Tibial artery (tissue), 4 donors: Measurements from ENCODE around the gene PAK4.
A peak's percentile ranks its signal among the peaks of the same experiment; 100 is the strongest.
"Not testable (repeated sequence)": the region's sequence is repeated elsewhere in the genome, so short reads cannot be mapped to it uniquely, and the experiment has no call there.

Experiments used
- DNase-seq, 2 donors: peaks; one replicate each; pipeline ENCODE4 v3.0.0-alpha.2; 2019
- H3K27ac ChIP-seq, 2 donors: fragments of 200-600 bp; sonication (generic) in 1 of 2; 1 replicate in 1 of 2; 2 replicates in 1 of 2; pipeline ENCODE4 v1.5.1; 2018 to 2019; ENCODE audit warnings: mild to moderate bottlenecking in 1 of 2
- H3K27me3 ChIP-seq, 2 donors: fragments of 200-600 bp; sonication (generic) in 1 of 2; one replicate each; pipeline versions ENCODE4 v1.5.1 to v1.6.0; 2016 to 2019
- H3K36me3 ChIP-seq, 3 donors: fragments of 200-600 bp; sonication (generic) in 2 of 3; one replicate each; pipeline ENCODE4 v1.5.1; 2016 to 2019; ENCODE audit warnings: mild to moderate bottlenecking in 2 of 3
- H3K4me1 ChIP-seq, 4 donors: fragments of 200-600 bp; sonication (generic) in 2 of 4; 1 replicate in 3 of 4; 2 replicates in 1 of 4; pipeline ENCODE4 v1.5.1; 2016 to 2019
- H3K4me3 ChIP-seq, 2 donors: fragments of 200-600 bp; sonication (generic) in 1 of 2; 1 replicate in 1 of 2; 2 replicates in 1 of 2; pipeline ENCODE4 v1.5.1; 2018 to 2019; ENCODE audit warnings: mild to moderate bottlenecking in 2 of 2
- H3K9me3 ChIP-seq, 3 donors: fragments of 200-600 bp; sonication (generic) in 1 of 3; one replicate each; pipeline ENCODE4 v1.5.1; 2016 to 2019
- CTCF ChIP-seq, 2 experiments: fragments of 200-600 bp in 1 of 2; fragments of 450-650 bp in 1 of 2; IDR thresholded peaks; one replicate each; pipeline ENCODE4 v1.5.1; 2017 to 2019; ENCODE audit warnings: antibody characterized with exemption in 2 of 2, mild to moderate bottlenecking in 1 of 2, moderate library complexity in 1 of 2
- intact Hi-C: fragments of 100-400 bp; cut with DNase I; formaldehyde crosslinking; loops from one replicate; pipeline ENCODE4 v1.15.0; 2023; ENCODE audit warnings: low total_unique reads

The PAK4 gene

GRCh38 chr19:39142630-39143029 lies 17.0 kb downstream of the PAK4 start:
- Histone ChIP-seq H3K4me1 (peaks cover 0 to 45% (median 22%) of the 10 kb centered on the region in 4 donors), H3K27ac (no peak overlapping the region)

GRCh38 chr19:39143757-39144289 lies 18.2 kb downstream of the PAK4 start:
- H3K36me3 ChIP-seq, intact Hi-C loops, DNase-seq, H3K9me3 ChIP-seq, H3K4me3 ChIP-seq, H3K27me3 ChIP-seq: not testable (repeated sequence)
- peaks cover 0 to 40% (median 19%) of the 10 kb centered on the region in 4 donors for H3K4me1 ChIP-seq
- H3K27ac ChIP-seq = peak overlapping the region in 1 of 2 donors; percentile 63

More at GRCh38 chr19:39142630-39143029, 17.0 kb downstream of the PAK4 start:
- H3K36me3 ChIP-seq = no peaks in the 10 kb centered on the region
- TF ChIP-seq CTCF (IDR thresholded peaks at IDR 0.05) = no peak
- H3K4me3 ChIP-seq = no peak overlapping the region
- DNase-seq = no peak
- H3K9me3 ChIP-seq = no peaks in the 10 kb centered on the region
- intact Hi-C loops = no loop called here
- no peaks in the 10 kb centered on the region for H3K27me3 ChIP-seq

GRCh38 chr19:39144290-39145071 lies 18.9 kb downstream of the PAK4 start:
- intact Hi-C loops = no loop called here
- H3K27me3 ChIP-seq = no peaks in the 10 kb centered on the region
- no peak overlapping the region for H3K4me3 ChIP-seq
- peaks cover 0 to 33% (median 15%) of the 10 kb centered on the region in 4 donors for H3K4me1 ChIP-seq
- no peaks in the 10 kb centered on the region for H3K9me3 ChIP-seq
- H3K27ac ChIP-seq = peak overlapping the region; percentile 39 to 63
- H3K36me3 ChIP-seq = no peaks in the 10 kb centered on the region
- no peak for DNase-seq
- no peak for TF ChIP-seq CTCF (IDR thresholded peaks at IDR 0.05)

GRCh38 chr19:39145180-39145953 lies 19.8 kb downstream of the PAK4 start:
- Histone ChIP-seq H3K4me3 (peak overlapping the region; percentile 13 to 21), H3K27me3 (no peaks in the 10 kb centered on the region), H3K27ac (peak overlapping the region; percentile 39 to 63), H3K4me1 (peaks cover 0 to 25% (median 11%) of the 10 kb centered on the region in 4 donors), H3K36me3 (no peaks in the 10 kb centered on the region), H3K9me3 (no peaks in the 10 kb centered on the region)
- TF ChIP-seq CTCF (IDR thresholded peaks at IDR 0.05) = peak in 1 of 2 experiments; percentile 14
- intact Hi-C loops = no loop called here
- DNase-seq = no peak

- Histone ChIP-seq H3K27me3 (no peaks in the 10 kb centered on the region), H3K4me3 (no peak overlapping the region), H3K9me3 (no peaks in the 10 kb centered on the region), H3K36me3 (no peaks in the 10 kb centered on the region), H3K4me1 (peaks cover 0 to 22% (median 11%) of the 10 kb centered on the region in 4 donors), H3K27ac (peak overlapping the region; percentile 39 to 63)
- DNase-seq = no peak
- no peak for TF ChIP-seq CTCF (IDR thresholded peaks at IDR 0.05)
- intact Hi-C loops = no loop called here
These were observed 20.5 kb downstream of the PAK4 start for GRCh38 chr19:39146091-39146490.
